Epithelial cell of esophagus (primary cell): ENCODE results near the gene ZFR2.

Experiments
- DNase-seq: peaks from one replicate; pipeline ENCODE4 v3.0.0; 2010; ENCODE audit warnings: low read depth
- H3K4me3 ChIP-seq: 2 replicates; pipeline ENCODE4 v1.5.1; 2011; ENCODE audit warnings: mild to moderate bottlenecking, low read length, control low read depth
- TF ChIP-seq, protein P1 (sequence below): IDR thresholded peaks from 2 replicates; pipeline ENCODE4 v1.5.1; 2011; ENCODE audit warnings: low read depth, mild to moderate bottlenecking, low read length, control low read depth, inconsistent platforms; ENCODE audit not compliant: insufficient read depth; ENCODE audit errors: missing control alignments

The ZFR2 gene

DNA sequence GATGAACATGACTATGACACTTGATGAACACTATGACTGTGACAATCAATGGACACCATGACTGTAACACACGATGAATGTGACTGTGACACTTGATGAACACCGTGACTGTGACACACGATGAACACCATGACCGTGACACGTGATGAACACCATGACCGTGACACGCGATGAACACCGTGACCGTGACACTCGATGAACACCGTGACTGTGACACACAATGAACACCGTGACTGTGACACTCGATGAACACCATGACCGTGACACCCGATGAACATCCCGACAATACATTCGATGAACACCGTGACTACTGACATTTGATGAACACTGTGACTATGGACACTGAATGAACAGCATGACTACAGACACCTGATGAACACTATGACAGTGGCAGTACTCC lies 30.9 kb downstream of the ZFR2 start:
- TF ChIP-seq, protein P1, sequence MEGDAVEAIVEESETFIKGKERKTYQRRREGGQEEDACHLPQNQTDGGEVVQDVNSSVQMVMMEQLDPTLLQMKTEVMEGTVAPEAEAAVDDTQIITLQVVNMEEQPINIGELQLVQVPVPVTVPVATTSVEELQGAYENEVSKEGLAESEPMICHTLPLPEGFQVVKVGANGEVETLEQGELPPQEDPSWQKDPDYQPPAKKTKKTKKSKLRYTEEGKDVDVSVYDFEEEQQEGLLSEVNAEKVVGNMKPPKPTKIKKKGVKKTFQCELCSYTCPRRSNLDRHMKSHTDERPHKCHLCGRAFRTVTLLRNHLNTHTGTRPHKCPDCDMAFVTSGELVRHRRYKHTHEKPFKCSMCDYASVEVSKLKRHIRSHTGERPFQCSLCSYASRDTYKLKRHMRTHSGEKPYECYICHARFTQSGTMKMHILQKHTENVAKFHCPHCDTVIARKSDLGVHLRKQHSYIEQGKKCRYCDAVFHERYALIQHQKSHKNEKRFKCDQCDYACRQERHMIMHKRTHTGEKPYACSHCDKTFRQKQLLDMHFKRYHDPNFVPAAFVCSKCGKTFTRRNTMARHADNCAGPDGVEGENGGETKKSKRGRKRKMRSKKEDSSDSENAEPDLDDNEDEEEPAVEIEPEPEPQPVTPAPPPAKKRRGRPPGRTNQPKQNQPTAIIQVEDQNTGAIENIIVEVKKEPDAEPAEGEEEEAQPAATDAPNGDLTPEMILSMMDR = no peak
- H3K4me3 ChIP-seq = no peak overlapping the region
- DNase-seq = no peak

DNA sequence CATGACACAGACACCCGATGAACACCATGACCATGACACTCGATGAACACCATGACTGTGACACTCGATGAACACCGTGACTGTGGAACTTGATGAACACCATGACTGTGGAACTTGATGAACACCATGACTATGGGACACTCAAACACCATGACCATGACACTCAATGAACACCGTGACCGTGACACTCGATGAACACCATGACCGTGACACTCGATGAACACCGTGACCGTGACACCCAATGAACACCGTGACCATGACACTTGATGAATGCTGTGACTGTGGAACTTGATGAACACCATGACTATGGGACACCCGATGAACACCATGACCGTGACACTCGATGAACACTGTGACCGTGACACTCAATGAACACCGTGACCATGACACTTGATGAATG lies 31.5 kb downstream of the ZFR2 start:
- TF ChIP-seq, protein P1 = no peak
- no peak overlapping the region for H3K4me3 ChIP-seq
- no peak for DNase-seq

DNA sequence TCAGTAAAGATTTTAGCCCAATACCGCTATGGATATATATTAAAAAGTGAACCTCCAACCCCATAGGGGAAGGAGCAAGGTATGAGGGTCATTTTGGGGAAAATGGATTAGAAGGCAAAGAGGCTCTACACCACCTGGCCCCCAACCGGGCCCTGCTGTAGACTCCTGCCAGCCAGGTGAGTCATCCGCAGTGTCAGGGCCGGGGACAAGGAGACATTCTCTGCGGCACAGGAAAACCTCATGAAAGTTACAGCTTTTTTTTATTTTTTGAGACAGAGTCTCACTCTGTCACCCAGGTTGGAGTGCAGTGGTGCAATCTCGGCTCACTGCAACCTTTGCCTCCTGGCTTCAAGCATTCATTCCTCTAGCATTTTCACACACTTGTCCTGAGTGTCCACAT lies 32.0 kb downstream of the ZFR2 start:
- no peak for DNase-seq

DNA sequence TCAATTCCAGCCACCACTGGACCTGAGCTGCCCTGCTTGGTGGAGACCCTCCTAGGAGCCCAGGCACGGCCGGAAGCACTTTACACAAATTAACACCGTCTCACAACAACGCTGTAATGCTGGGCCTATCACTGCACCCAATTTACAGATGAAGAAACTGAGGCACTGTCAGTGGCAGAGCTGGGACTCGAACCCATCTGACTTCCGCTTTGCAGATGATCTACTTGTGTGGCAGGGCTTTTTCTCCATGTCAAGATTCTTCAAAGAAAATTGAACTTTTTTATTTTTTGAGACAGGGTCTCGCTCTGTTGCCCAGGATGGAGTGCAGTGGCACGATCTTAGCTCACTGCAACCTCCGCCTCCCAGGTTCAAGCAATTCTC lies 33.8 kb downstream of the ZFR2 start:
- H3K4me3 ChIP-seq = no peak overlapping the region
- no peak for DNase-seq
- TF ChIP-seq, protein P1 = no peak

More for the DNA sequence above, 32.0 kb downstream of the ZFR2 start:
- no peak overlapping the region for H3K4me3 ChIP-seq
- TF ChIP-seq, protein P1 = no peak

DNA sequence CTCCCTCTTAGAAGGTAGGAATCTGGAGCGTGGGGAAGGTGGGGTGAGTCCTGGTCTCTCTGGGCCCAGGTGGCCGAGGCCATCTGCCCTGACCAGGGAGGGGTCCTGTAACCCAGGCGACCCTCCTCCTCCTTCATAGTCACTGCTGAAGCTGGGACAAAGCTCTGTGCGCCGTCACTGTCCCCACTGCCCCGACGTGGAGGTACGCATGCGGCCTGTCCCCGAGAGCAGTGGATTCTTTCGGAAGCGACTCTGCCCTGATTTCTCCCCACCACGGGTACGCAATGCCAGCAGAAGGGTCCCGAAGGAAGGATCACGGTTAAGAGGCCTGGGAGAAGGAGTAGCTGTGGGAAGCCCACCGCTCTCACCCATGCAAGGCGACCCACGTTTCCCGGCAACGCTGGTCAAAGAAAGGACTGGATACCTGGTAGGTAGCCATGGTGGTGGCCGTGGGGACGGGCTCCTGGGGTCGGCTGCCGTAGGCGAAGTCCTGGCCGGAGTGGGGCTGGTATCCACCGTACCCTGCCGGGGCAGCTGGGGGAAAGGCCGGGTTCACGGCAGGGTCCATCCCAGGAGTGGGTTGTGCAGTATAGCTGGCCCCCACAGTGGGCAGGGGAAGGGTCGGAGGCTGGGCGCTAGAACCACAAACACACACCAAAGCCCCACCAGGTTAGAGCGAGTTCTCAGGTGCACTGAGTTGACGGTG lies 34.3 kb downstream of the ZFR2 start:
- no peak for DNase-seq
- no peak overlapping the region for H3K4me3 ChIP-seq
- TF ChIP-seq, protein P1 = no peak

DNA sequence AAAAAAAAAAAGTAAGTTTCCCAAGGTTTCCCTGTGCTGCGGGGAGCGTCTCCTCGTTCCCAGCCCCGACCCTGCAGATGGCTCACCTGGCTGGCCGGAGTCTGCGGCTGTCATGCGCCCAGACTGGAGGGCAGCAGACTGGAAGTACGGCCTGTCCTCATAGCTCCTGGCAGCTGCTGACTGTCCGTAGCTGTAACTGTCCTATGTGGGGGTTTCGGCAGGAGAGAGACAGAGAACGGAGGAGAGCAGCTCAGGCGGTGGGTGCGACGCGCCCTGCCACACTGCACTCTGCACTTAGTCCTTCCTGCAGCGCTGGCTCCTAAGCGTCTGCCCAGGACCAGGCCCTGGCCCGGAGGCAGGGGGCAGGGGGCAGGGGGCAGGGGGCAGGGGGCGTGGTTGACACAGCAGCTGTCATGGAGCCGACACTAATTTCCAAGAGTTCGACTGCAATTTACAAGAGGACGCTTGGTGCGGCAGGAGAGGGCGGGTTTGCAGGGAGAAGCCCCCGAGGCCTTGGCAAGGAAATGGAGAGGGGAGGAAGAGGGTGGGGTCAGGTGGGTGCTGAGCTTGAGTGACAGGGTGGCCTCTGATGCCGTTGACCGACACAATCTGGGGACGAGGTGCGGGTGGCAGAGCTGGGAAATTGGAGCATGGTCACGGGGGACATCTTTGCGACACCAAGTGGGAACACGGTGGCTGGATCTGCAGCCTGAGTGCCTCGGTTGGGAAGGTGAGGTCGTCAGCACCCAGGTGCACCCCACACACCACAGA lies 35.1 kb downstream of the ZFR2 start:
- TF ChIP-seq, protein P1 = no peak
- H3K4me3 ChIP-seq = no peak overlapping the region
- no peak for DNase-seq
